Tibial nerve (tissue), 4 donors: ENCODE results near the gene OR10H2. TPM values are rescaled to one million over a fixed set of nuclear protein-coding genes. Genes with fewer than 3 reads are reported as not detected.
A peak's percentile ranks its signal among the peaks of the same experiment; 100 is the strongest.

Experiments
- DNase-seq, 2 donors: peaks; one replicate each; pipeline ENCODE4 v3.0.0-alpha.2; 2019; ENCODE audit warnings: low spot score in 2 of 2
- H3K27ac ChIP-seq, 4 donors: fragments of 200-600 bp; sonication (generic) in 3 of 4; one replicate each; pipeline ENCODE4 v1.5.1; 2017 to 2019; ENCODE audit warnings: mild to moderate bottlenecking in 1 of 4
- H3K27me3 ChIP-seq, 2 donors: fragments of 200-600 bp; sonication (generic) in 1 of 2; one replicate each; pipeline versions ENCODE4 v1.5.1 to v1.6.0; 2017 to 2019
- H3K36me3 ChIP-seq, 3 donors: fragments of 200-600 bp; sonication (generic); one replicate each; pipeline ENCODE4 v1.5.1; 2018 to 2019
- H3K4me1 ChIP-seq, 4 donors: fragments of 200-600 bp; sonication (generic) in 3 of 4; one replicate each; pipeline ENCODE4 v1.5.1; 2017 to 2019
- H3K4me3 ChIP-seq, 4 donors: fragments of 200-600 bp; sonication (generic) in 3 of 4; one replicate each; pipeline ENCODE4 v1.5.1; 2017 to 2019; ENCODE audit warnings: mild to moderate bottlenecking in 1 of 4, moderate library complexity in 1 of 4
- H3K9me3 ChIP-seq, 4 donors: fragments of 200-600 bp; sonication (generic) in 3 of 4; one replicate each; pipeline ENCODE4 v1.5.1; 2017 to 2019
- EP300 ChIP-seq, 2 donors: sonication (generic); formaldehyde crosslinking; IDR thresholded peaks; one replicate each; pipeline ENCODE4 v1.6.1; 2017; ENCODE audit warnings: antibody characterized with exemption in 2 of 2, mild to moderate bottlenecking in 1 of 2
- POLR2A ChIP-seq, 2 donors: fragments of 450-650 bp; IDR thresholded peaks; one replicate each; pipeline ENCODE4 v1.6.1; 2017; ENCODE audit warnings: antibody characterized with exemption in 2 of 2, mild to moderate bottlenecking in 2 of 2, moderate library complexity in 2 of 2
- WGBS, 2 donors: methylation state at CpG; one replicate each; pipeline ENCODE4 v1.1.5; 2018; 5-methylcytosine and 5-hydroxymethylcytosine counted together
- total RNA-seq, 4 donors: library from RNA; depleted of rRNA; stranded (reverse); fragments of >200 nt; gene quantifications; one replicate each; pipeline ENCODE4 v1.1.0, GENCODE V29; 2016
- TF ChIP-seq, protein P1 (sequence below), 5 experiments: fragments of 200-600 bp in 3 of 5; fragments of 450-650 bp in 2 of 5; sonication (generic) in 3 of 5; IDR thresholded peaks; one replicate each; pipeline ENCODE4 v1.5.1; 2016 to 2019; ENCODE audit warnings: antibody characterized with exemption in 5 of 5, mild to moderate bottlenecking in 3 of 5, moderate library complexity in 2 of 5

Gene OR10H2
- total RNA-seq, 4 donors from 2014 or later = not detected

DNA sequence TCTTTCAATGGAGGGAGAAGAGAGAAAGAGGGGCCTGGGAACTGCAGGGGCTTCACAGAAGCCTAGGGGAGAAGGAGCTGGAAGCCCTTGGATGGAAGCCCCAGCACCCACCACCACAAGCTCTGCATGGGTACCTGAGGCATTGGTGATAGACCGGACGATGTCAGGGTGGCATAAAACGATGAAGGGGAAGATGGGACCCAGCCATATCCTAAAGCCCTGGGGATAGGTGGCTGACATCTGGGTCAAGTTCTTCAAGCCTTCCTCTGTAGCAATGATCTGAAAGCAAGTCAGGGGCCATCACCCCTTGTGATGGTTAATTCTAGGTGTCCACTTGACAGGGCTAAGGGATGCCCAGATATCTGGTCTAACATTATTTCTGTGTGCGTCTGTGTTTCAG lies 48.4 kb downstream of the OR10H2 start:
- no peak for DNase-seq
- no peak overlapping the region for H3K27ac ChIP-seq
- H3K4me1 ChIP-seq = peaks cover 0 to 33% (median 8%) of the 10 kb centered on the region in 4 donors
- WGBS, 2 donors = 88 to 89% methylated on average over 4 of the region's 4 CpGs
- no peak overlapping the region for H3K4me3 ChIP-seq
- H3K27me3 ChIP-seq = no peaks in the 10 kb centered on the region
- H3K36me3 ChIP-seq = peaks cover 0 to 17% (median 0%) of the 10 kb centered on the region in 3 donors
- TF ChIP-seq, protein P1, sequence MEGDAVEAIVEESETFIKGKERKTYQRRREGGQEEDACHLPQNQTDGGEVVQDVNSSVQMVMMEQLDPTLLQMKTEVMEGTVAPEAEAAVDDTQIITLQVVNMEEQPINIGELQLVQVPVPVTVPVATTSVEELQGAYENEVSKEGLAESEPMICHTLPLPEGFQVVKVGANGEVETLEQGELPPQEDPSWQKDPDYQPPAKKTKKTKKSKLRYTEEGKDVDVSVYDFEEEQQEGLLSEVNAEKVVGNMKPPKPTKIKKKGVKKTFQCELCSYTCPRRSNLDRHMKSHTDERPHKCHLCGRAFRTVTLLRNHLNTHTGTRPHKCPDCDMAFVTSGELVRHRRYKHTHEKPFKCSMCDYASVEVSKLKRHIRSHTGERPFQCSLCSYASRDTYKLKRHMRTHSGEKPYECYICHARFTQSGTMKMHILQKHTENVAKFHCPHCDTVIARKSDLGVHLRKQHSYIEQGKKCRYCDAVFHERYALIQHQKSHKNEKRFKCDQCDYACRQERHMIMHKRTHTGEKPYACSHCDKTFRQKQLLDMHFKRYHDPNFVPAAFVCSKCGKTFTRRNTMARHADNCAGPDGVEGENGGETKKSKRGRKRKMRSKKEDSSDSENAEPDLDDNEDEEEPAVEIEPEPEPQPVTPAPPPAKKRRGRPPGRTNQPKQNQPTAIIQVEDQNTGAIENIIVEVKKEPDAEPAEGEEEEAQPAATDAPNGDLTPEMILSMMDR (IDR thresholded peaks at IDR 0.05) = no peak
- TF ChIP-seq POLR2A (IDR thresholded peaks at IDR 0.05) = no peak
- no peak for TF ChIP-seq EP300 (IDR thresholded peaks at IDR 0.05)
- no peaks in the 10 kb centered on the region for H3K9me3 ChIP-seq

DNA sequence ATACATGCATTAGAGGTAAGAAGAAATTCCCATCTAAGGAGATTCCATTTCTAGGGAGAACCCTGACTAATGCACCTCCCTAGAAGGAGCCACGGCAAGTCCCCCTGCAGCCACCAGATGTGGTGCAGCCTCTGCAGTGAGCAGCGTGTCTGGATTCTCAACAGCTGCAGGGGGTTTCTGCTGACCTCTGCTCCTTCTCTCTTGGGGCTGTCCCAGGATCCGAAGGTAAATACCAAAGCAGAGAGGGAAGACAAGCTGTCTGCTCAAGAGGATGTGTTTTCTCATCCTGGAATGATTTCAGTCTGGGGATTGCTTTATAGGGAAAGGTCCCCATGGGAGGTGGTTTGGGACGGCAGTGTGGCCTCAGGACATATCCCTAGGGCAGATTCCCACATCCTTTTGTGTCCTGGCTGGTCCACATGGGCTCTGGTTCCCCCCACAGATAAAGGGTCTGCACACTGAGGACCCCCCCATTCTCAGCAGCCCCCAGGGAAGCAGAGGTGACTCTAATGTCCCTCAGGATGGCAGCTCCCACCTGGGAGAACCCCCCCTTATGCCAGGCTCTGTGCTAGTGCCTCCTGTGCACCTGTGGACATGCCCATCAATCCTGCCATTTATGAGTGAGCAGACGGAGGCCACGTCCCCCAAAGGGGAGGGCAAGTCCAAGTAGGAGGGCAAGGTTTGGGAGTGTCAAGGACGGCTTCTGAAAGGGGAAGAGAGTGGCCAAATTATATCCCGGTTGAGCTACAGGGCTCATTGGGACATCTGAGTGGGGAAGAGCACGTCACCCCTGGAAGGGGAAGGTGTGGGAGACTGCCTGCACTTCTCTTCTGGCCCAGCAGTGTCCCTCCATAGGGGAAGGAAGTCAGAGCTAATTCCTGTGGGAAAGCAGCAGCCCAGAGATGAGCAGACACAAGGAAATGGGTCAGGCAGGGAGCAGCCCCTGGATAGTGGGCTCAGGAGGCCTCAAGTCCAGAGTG lies 49.5 kb downstream of the OR10H2 start:
- H3K4me3 ChIP-seq = no peak overlapping the region
- H3K4me1 ChIP-seq = peaks cover 0 to 33% (median 8%) of the 10 kb centered on the region in 4 donors
- TF ChIP-seq POLR2A (IDR thresholded peaks at IDR 0.05) (no peak), EP300 (IDR thresholded peaks at IDR 0.05) (no peak)
- TF ChIP-seq, protein P1 (IDR thresholded peaks at IDR 0.05) = no peak
- H3K27me3 ChIP-seq = no peaks in the 10 kb centered on the region
- 54 to 61% methylated on average over 8 to 9 of the region's 9 CpGs for WGBS, 2 donors
- H3K9me3 ChIP-seq = no peaks in the 10 kb centered on the region
- peaks cover 0 to 11% (median 0%) of the 10 kb centered on the region in 3 donors for H3K36me3 ChIP-seq
- DNase-seq = no peak
- H3K27ac ChIP-seq = peak overlapping the region in 1 of 4 donors; percentile 61

Other genes with a start within 250 kb of the OR10H2 start
- gene PGLYRP2, start 248.5 kb upstream of the OR10H2 start, total RNA-seq = not detected
- gene CYP4F22, start 219.5 kb upstream of the OR10H2 start, total RNA-seq = under 1 TPM in 1 of 4 donors, not detected in 3; 0.30 TPM
- gene CYP4F8, start 112.8 kb upstream of the OR10H2 start, total RNA-seq = not detected
- 10 to 100 TPM in 2 of 4 donors, 1 to 10 TPM in 1, not detected in 1; 3.3 to 19.7 (median 13.0) TPM for gene CYP4F3, start 87.1 kb upstream of the OR10H2 start, total RNA-seq
- gene CYP4F12, start 54.9 kb upstream of the OR10H2 start, total RNA-seq = 10 to 100 TPM; 12.6 to 62.0 (median 50.4) TPM
- gene OR10H3, start 10.0 kb downstream of the OR10H2 start, total RNA-seq = not detected
- not detected for gene OR10H5, start 59.6 kb downstream of the OR10H2 start, total RNA-seq
- gene OR10H1, start 87.6 kb downstream of the OR10H2 start, total RNA-seq = not detected
- gene CYP4F2, start 170.1 kb downstream of the OR10H2 start, total RNA-seq = not detected
- 1 to 10 TPM in 3 of 4 donors, not detected in 1; 2.5 to 3.3 (median 3.1) TPM for gene CYP4F11, start 206.5 kb downstream of the OR10H2 start, total RNA-seq
- gene OR10H4, start 221.0 kb downstream of the OR10H2 start, total RNA-seq = not detected